Measurements from ENCODE around the gene ZBED2.

DNA sequence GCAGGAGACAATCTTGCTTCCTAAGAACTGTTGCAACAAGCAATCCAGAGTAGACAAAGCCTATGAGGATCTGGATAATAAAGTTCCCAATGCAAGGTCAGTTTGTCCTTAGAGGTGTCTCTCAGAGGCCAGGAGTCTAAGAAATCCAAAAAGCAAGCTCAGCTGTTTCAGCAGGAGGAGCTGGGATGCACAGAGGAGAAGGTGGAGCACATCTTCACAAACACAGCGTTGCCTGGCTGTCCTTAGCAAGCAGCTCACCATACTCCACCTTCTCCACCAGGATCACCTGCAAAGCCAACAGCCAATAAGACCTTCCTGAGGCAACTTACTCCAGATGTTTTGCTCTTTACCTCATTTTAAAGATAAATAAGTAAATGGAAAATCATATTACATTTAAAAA is 365 bp downstream of the ZBED2 start:
- TF ChIP-seq POLR2A (IDR thresholded peaks at IDR 0.05) (no peak), CTCF (IDR thresholded peaks at IDR 0.05 in 4 of 5, conservative IDR thresholded peaks at IDR 0.05 in 1 of 5) (no peak)
